GM12801 (cell line): ENCODE measurements around the gene SEM1.

Experiments used
- CTCF ChIP-seq: IDR thresholded peaks from one replicate; pipeline ENCODE4 v1.5.1; 2011; ENCODE audit warnings: control low read depth; ENCODE audit not compliant: insufficient read length; ENCODE audit errors: extremely low read depth

Gene SEM1

GRCh38 chr7:96685353-96685752 lies 24.3 kb downstream of the SEM1 start:
- TF ChIP-seq CTCF: no peak

- no peak for TF ChIP-seq CTCF
These were observed 29.8 kb downstream of the SEM1 start for GRCh38 chr7:96679886-96680285.

GRCh38 chr7:96676919-96677318 lies 32.7 kb downstream of the SEM1 start:
- TF ChIP-seq CTCF: no peak

GRCh38 chr7:96675548-96675947 lies 34.1 kb downstream of the SEM1 start:
- no peak for TF ChIP-seq CTCF

GRCh38 chr7:96674565-96674964 lies 35.1 kb downstream of the SEM1 start:
- TF ChIP-seq CTCF: no peak

- TF ChIP-seq CTCF: no peak
These were observed 37.8 kb downstream of the SEM1 start for GRCh38 chr7:96671854-96672253.

GRCh38 chr7:96670338-96671289 lies 39.0 kb downstream of the SEM1 start:
- no peak for TF ChIP-seq CTCF
